Liver (tissue), 3 donors: ENCODE data around the gene PPIC.
A peak's percentile ranks its signal among the peaks of the same experiment; 100 is the strongest.

Source experiments
- CTCF ChIP-seq: fragments of 150-350 bp; IDR thresholded peaks from 2 replicates; pipeline ENCODE4 v1.5.1; 2017; ENCODE audit warnings: improper control_type of control experiment, low read depth, low read length; ENCODE audit not compliant: missing input control
- FOXA2 ChIP-seq: IDR thresholded peaks from 2 replicates; pipeline ENCODE4 v1.6.1; 2016; ENCODE audit warnings: antibody characterized with exemption
- HNF4A ChIP-seq, 2 donors: conservative IDR thresholded peaks; 2 replicates each; pipeline ENCODE4 v1.6.1; 2016; ENCODE audit warnings: antibody characterized with exemption in 2 of 2, mild to moderate bottlenecking in 2 of 2
- JUND ChIP-seq, 2 donors: IDR thresholded peaks; 2 replicates each; pipeline ENCODE4 v1.6.1; 2016; ENCODE audit warnings: antibody characterized with exemption in 2 of 2
- NR2F2 ChIP-seq: IDR thresholded peaks from 2 replicates; pipeline ENCODE4 v1.6.1; 2016; ENCODE audit warnings: antibody characterized with exemption
- RAD21 ChIP-seq, 2 donors: IDR thresholded peaks; 2 replicates each; pipeline ENCODE4 v1.6.1; 2016; ENCODE audit warnings: antibody characterized with exemption in 2 of 2, mild to moderate bottlenecking in 2 of 2
- REST ChIP-seq: IDR thresholded peaks from 2 replicates; pipeline ENCODE4 v1.6.1; 2016; ENCODE audit warnings: antibody characterized with exemption, mild to moderate bottlenecking
- RXRA ChIP-seq, 2 donors: IDR thresholded peaks; 2 replicates each; pipeline ENCODE4 v1.6.1; 2017 to 2018; ENCODE audit warnings: antibody characterized with exemption in 2 of 2, mild to moderate bottlenecking in 1 of 2
- SP1 ChIP-seq: IDR thresholded peaks from 2 replicates; pipeline ENCODE4 v1.6.1; 2018; ENCODE audit warnings: antibody characterized with exemption, mild to moderate bottlenecking
- TAF1 ChIP-seq: conservative IDR thresholded peaks from 2 replicates; pipeline ENCODE4 v1.6.1; 2016; ENCODE audit warnings: antibody characterized with exemption, mild to moderate bottlenecking
- YY1 ChIP-seq: IDR thresholded peaks from 2 replicates; pipeline ENCODE4 v1.6.1; 2016; ENCODE audit warnings: antibody characterized with exemption, mild to moderate bottlenecking
- TF ChIP-seq, protein P1 (sequence below): IDR thresholded peaks from 2 replicates; pipeline ENCODE4 v1.6.1; 2016; ENCODE audit warnings: antibody characterized with exemption
- donor health status: healthy.
- donor health status: healthy.

GRCh38 chr5:122978068-122978467, 58.5 kb downstream of the PPIC start:
- TF ChIP-seq CTCF (no peak), RAD21 (IDR thresholded peaks at IDR 0.05) (no peak), YY1 (no peak), NR2F2 (no peak), REST (peak; percentile 8), TAF1 (peak; percentile 90), JUND (IDR thresholded peaks at IDR 0.05) (no peak), RXRA (IDR thresholded peaks at IDR 0.05) (no peak), FOXA2 (peak; percentile 36), HNF4A (conservative IDR thresholded peaks at IDR 0.05) (no peak), SP1 (peak; percentile 36)
- TF ChIP-seq, protein P1, sequence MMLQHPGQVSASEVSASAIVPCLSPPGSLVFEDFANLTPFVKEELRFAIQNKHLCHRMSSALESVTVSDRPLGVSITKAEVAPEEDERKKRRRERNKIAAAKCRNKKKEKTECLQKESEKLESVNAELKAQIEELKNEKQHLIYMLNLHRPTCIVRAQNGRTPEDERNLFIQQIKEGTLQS = no peak
